HG03442 (cell line): ENCODE results near the gene ALOX15.
A peak's percentile ranks its signal among the peaks of the same experiment; 100 is the strongest.
"Not testable (repeated sequence)": the region's sequence is repeated elsewhere in the genome, so short reads cannot be mapped to it uniquely, and the experiment has no call there.

Experiments
- ATAC-seq: cut with Tn5 transposase; IDR thresholded peaks from one replicate; pipeline ENCODE4 v1.9.1; 2021; ENCODE audit warnings: mild to moderate bottlenecking, moderate library complexity; ENCODE audit not compliant: unreplicated experiment

Gene ALOX15

DNA sequence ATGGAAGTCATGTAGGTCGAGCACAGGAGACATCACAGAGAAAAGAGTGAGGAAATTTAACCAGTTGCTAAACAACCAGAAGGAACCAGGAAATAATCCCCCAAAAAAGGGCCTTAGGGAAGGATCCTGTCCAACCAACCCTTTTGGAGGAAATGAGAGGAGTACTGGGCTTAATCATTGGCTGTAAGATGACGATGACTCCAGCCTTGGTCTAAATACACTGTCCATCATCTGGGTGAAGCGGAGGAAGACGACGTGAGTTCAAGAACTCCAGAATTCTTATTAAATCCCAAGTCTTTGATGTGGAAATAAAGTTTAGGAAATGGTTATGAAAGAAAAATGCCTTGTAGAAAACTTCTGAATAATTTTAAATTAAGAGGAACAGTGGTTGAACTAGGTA lies 11.5 kb upstream of the ALOX15 start:
- ATAC-seq, result no peak

DNA sequence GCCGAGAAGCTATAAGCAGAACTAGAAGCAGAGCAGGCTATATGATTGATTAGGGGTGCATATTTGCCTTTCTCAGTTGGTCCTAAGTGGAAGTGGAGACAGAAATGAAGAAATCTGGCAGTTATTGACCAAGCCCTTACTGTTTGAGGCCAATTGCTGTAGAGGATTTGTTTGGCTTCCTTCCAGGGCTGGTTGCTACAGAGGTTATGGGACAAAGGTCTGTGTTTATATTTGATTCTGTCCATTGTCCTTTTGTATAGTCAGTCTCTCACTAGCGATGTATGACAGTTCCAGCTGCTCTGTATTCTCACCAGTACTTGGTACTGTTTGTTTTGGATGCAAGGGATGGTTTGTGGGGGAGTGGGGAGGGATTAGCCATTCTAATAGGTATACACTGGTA lies 7.3 kb upstream of the ALOX15 start:
- no peak for ATAC-seq

DNA sequence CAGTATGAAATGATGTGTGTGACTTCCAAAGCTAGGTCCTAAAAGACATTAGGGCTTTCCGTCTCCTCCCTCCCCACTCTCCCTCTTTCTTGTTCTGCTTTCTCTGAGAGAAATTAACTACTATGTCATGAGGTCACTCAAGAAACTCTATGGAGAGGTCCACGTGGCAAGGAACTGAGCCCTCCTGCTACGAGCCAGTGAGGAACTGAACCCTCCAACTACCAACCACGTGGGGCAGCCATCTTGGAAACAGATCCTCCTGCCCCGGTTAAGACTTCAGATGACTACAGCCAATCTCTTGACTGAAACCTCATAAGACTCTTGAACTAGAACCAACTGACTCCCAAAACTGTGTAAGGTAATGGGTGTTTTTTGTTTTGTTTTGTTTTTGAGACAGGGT lies 4.2 kb upstream of the ALOX15 start:
- ATAC-seq, result no peak

DNA sequence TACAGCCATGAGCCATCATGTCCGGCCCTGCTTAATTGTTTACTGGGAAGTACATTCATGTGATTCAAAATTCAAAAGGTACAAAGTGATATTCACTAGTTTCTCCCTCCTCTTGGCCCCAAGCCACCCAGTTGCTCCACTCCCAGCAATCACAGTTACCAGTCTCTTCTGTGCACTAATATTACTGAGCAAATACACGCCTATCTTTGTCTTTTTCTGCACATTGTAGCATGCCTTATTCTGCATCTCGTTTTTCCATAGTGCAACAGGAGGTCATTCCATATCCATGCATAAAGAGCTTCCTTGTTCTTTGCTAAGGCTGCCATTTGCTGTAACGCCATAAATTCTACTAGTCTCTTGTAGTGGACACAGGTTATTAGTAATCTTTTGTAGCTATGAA lies 2.2 kb upstream of the ALOX15 start:
- ATAC-seq, result no peak

DNA sequence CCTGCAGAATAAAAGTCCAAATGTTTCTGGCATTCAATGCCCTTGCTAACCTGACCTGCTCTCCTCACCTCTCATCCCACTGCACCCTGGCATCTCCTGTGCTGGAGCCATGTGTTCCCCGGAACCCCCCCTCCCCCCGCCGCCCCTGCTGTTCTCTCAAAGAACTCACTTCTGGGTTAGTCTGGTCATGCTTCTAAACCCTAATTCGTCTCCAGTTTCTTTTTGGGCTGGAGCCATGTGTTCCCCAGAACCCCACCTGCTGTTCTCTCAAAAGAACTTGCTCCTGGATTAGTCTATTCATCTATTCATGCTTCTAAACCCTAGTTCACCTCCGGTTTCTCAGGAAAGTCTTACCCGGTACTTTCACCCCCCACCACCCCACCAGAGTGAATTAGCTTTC lies 808 bp upstream of the ALOX15 start:
- ATAC-seq, result no peak

DNA sequence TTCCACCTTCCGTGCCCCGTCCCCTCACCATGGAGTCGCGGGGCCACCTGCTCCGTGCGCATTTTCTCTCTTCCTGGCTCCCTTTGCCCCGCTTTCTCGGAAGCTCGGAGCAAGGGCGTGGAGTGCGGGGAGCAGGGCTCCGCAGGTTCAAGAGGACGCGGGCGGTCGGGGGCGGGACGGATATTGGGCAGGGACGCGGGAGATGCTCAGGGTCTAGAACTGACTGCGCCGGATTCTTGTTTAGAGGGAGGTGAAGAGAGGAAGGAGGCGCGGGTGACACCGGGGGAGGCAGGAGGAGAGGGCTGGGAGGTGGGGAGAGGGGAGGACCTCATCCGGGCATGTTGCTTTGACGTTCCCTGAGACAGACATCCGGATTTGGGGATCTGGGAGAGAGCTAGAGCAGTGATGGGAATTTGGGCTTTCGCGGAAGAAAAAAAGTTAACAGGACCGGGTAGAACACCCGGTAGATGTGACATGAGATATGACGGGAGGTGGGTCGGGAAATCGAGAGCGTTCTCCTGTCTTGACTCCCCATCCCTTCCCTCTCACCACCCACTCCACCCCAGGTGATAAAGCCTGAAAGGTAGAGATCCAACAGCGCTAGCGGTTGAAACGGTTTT lies 799 bp downstream of the ALOX15 start:
- ATAC-seq, result not testable (repeated sequence)

DNA sequence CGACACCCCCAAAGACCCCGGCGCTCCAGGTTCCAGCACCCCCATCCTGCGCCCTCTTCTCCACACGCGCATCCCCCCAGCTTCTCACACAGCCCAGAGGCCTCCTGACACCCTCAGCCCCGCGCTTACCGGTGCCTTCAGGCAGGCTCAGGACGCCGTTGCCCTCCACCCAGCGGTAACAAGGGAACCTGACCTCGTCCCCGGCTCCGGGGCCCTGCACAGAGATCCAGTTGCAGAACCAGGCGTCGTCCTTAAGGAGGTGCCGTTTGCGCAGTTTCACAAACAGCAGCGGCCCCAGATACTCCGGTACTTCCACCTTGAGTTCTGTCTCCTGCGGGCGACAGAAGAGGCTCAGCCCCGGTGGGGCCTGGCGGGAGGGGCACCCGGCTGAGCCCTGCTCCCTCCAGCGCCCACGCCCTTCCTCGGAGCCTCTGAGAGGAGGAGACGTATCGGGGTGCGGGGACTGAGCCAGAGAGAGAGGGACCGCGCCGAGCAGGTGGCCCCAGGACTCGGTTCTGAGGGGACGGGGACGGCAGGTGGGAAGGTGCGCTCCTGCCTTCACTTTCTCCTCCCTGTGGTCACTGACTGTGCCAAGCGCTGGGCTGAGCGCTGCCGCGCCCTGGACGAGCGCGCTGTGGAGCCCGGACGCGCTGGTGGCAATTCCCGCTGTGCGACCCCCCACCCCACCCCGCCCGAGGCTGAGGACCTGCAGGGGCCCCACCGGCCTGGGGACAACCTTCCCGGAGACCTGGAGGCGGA lies 2.0 kb downstream of the ALOX15 start:
- not testable (repeated sequence) for ATAC-seq

DNA sequence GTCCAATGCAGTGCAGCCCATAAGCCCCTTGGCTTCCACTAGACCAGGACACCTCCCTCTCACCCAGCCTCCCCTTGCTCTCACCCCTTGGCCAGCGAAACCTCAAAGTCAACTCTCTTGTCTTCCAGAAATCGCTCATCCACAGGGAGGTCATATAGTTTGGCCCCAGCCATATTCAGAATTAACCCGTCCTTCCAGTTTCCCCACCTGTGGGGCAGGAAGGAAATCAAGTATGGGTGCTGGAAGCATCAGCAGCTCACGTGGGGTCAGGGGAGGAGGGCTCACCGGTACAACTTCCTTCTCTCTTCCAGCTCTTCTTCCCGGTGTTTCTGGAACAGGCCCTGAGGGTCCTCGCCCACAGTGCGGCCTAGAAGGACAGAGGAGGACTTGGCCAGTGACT lies 2.7 kb downstream of the ALOX15 start:
- not testable (repeated sequence) for ATAC-seq

DNA sequence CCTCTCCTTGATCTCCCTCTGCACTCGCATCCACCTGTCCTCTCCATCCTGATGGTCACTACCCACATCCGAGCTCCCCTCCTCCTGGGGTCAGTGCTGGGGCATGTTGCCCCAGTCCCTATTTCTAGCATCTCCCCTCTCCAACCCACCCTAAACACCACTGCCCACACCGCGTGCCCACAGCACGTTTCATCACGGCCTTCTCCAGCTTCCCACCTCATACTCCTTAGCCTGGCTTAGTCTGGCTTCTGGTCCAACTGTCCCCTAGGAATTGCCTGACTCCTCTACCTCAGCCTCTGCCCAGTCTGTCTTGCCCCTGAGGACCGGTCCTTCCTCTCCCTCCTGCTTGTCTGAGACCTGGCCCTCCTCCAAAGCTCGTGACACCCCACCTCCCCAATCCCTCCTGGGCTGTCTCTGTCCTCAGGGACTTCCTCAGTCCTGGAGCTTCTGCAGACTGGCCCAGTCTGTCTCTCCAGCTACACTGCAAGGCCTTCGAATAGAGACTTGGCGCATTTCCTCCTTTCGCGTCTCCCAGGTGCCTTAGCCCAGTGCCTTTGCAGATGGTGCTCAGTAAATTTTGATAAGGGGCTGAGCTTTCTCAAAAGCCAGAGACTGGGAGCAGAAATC lies 4.9 kb downstream of the ALOX15 start:
- no peak for ATAC-seq

DNA sequence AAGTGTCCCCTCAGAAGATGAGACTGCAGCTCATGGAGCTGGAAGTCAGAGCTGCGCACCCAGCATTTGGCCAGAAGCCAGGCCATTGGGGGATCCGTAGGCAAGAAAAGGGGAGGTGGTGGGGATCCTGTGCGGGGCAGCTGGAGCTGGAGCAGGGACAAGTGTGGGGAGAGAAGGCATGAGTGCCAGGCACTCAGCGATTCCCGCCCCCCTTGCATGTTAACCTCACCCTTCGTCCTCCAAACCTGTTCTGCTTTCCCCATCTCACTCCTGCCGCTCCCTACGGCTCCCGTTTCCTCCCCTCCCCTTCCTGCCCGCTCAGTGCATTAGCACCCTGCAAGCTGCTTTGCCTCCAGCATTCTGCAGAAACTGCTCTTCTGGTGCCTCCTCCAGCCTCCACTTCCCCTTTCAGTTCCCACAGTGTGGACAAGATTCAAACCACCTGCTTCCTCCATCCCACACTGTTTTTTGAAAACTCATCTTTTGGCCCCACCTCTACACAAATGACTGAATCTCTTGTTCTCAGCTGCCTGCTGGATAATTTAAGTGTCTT lies 5.6 kb downstream of the ALOX15 start:
- ATAC-seq, result peak; percentile 45

DNA sequence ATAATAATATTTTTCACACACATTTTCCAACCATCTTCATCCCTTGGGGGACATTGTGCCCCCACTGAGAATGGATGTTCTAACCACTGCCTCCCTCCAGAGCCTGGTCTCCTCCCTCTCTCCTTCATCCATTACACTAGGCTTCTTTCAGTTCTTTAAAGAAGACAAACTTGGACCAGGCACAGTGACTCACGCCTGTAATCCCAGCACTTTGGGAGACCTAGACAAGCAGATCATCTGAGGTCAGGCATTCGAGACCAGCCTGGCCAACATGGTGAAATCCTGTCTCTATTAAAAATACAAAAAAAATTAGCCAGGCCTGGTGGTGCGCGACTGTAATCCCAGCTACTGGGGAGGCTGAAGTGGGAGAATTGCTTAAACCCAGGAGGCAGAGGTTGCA lies 6.5 kb downstream of the ALOX15 start:
- ATAC-seq, result no peak

DNA sequence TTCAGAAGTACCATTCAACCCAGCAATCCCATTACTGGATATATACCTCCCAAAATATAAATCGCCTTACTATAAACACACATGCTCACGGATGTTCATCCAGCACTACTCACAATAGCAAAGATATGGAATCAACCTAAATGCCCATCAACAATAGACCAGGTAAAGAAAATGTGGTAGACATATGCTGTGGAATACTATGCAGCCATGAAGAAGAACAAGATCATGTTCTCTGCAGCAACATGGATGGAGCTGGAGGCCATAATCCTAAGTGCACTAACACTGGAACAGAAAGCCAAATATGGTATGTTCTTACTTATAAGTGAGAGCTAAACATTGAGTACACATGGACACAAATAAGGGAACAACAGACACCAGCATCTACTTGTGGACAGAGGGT lies 7.8 kb downstream of the ALOX15 start:
- no peak for ATAC-seq

DNA sequence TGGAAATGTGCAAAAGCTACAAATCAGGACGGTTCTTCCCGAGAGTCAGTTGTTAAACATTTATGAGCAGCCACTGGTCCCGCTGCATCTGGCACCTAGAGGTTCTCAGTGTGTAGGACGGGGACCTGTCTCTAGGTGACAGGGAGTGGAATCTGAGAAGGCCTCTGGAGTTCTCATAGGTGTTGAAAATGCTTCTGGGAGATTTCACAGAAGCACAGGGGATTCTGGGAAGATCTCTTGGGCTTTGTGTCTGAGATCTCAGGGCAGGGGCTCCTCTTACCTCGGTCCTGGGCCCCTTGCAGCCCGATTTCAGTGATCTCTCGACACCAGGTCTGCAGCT lies 8.9 kb downstream of the ALOX15 start:
- ATAC-seq, result no peak

DNA sequence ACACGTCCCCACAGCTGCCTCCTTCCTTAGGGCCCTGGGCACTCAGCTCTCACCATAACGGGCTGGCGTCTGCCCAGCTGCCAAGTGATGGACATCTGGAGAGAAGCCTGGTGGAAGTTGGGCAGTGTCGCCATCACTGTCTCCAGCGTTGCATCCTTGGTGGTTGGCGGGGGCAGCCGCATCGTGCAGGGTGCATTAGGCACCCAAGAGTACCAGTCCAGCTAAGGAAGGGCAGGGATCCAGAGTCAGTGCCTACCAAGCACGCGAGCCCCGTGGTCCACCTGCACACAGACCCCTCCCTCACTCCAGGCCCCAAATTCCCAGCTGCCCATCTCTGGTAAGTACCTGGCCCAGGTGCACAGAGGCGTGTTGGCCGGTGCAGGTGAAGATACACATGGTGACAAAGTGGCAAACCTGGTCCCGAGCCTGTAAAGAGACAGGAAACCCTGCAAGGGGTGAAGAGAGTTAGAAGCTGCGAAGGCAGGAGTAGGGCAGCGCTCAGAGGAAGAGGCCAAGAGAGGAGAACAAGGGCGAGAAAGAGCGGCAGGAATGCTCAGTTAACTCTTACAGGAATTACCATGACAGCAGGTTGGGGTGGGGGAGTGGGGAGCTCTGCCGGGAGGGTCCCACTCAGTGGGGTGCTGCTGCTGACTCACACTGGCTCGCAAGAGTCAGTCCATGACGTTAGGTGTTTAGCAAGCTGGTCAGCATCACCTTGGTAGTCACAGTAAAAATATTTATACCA lies 9.5 kb downstream of the ALOX15 start:
- no peak for ATAC-seq

DNA sequence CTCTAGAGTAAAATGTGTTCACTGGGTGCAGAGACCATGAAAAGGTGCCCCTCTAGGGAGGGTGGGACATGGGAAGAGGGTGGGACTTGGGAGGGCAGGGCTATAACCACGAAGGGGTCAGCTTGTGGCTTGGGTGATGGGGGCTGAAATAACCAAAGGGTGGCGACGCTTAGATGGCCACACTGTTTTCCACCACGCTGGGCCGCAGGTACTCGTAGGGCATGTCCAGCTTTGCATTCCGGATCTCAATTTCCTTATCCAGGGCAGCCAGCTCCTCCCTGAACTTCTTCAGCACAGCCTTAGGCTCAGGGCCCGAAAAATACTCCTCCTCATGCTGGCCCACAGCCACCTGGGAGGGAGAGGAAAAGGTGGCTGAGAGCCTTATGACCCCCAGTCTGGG lies 10.0 kb downstream of the ALOX15 start:
- no peak for ATAC-seq

DNA sequence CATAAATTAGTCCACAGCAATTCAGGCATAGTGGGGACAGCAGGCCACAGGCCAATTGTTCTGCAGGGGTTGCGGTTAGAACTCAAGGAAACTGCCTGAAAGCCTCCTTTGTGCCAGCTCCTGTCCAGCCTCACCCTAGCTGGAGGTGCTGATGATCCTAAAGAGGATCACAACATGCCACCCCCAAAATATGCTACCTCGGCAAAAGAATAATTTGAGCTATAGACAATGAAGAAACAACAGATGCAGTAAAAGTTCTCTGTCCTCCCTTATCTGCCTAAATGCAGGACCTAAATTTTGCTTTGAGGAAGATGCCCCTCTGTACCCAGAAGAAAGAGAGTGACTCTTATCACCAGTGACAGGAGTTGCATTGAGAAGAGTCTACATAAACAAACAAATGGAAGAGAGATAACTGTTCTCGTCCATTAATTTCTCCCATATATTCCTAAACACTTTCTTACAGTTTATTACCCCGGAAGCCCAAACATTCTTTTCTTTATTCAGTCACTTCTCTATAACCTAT lies 14.7 kb downstream of the ALOX15 start:
- ATAC-seq, result no peak

DNA sequence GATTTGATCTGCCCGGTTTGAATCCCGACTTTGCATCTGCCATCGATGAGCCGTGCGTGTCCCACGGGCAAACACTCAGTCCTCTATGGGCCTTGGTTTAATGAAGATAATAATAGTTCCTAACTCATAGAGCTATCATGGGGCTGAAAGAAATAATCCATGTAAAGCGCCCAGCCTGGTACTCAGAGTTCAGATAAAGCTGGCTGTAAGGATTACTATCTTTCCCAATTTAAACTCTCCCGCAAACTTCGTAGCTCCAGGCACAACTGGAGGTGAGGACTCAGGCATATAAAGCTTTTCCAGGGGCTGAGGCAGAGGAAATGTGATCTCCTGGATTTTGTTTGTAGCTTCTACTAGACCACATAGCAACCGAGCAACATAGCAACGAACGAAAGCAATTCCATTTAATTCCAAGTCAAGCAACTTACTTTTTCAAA lies 16.3 kb downstream of the ALOX15 start:
- no peak for ATAC-seq

DNA sequence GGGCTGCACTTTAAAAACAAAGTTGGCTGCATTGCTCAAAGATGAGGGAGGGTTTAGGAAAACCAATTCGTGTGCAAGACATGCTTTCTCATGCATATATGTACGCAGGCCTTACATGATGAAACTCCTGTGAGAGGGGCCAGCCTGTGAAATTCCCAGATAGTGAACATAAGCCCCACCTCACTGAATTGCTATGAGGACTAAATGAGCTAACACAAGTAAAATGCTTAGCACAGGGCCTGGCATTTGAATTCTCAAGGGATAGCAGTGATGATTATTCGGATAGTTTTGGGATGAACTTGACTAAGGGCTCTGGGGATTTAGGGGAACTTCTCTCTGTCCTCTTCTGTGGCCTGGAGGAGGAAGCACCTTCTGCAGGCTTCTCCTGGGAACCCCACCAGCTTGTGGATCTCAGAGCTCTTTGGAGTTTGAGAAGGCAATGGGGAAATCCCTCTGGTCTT lies 17.0 kb downstream of the ALOX15 start:
- not testable (repeated sequence) for ATAC-seq

DNA sequence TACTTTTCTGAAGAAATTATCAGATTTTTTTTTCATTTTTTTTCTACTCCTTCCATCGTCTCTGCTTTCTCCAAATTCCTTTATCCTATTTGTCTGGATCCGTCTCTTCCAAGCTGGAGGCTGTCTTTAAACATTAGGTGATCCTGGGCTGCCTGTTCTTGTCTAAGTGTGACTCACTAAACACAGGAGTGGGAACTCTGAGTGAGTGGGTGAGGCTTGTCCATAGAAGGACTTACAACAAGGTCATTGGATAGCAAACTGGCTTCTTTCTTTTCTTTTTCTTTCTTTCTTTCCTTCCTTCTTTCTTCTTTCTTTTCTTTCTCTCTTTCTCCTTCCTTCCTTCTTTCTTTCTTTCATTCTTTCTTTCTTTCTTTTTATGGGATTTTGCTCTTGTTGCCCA lies 18.2 kb downstream of the ALOX15 start:
- no peak for ATAC-seq

DNA sequence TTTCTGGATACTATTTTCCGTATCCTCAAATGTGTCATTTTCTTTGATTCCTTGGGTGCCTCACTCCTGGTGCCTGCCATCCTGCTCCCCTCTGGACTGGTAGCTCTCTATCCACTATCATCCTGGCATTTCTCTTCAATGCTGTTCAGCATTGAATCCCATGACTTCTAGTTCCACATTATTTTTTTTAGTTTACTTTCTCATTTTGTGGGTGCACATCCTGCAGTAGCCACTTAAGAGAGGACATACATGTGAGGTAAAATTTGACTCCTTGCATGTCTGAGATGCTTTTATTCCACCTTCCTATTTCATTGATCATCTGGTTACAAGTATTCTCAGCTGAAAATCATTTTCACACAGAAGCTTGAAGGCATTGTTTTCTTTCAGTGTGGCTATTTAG lies 19.1 kb downstream of the ALOX15 start:
- no peak for ATAC-seq

DNA sequence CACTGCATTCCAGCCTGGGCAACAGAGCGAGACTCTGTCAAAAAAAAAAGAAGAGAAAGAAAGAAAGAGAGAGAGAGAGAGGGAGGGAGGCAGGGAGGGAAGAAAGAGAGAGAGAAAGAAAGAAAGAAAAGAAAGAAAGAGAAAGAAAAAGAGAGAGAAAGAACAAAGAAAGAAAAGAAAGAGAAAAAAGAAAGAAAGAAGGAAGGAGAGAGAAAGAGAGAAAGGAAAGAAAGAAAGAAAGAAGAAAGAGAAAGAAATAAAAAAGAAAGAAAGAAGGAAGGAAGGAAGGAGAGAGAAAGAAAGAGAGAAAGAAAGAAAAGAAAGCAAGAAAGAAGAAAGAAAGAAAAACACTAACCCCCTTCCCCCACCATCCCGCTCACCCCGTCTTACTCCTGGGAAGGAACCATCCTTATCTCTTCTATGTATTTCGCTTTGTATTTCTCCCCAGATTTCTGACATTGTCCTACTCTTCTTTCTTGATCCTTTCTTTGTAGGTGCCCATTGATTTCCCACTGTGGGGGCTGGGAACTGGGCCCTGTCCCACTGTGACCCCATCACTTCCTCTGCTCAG lies 20.9 kb downstream of the ALOX15 start:
- no peak for ATAC-seq
